GM23338 (cell line): Measurements from ENCODE around the gene SOS1. TPM values are rescaled to one million over a fixed set of nuclear protein-coding genes. Genes with fewer than 3 reads are reported as not detected.

Experiments used
- ATAC-seq: fragments of 200-7000 bp; cut with Tn5 transposase; 3 replicates; pipeline ENCODE4 v1.9.1; 2020
- DNase-seq: peaks from one replicate; pipeline ENCODE4 v3.0.0-alpha.2; 2015; ENCODE audit warnings: low spot score
- H2AFZ ChIP-seq: fragments of 200-600 bp; sonication (generic); 2 replicates; pipeline ENCODE4 v1.8.0; 2016; ENCODE audit warnings: antibody characterized with exemption, mild to moderate bottlenecking, moderate library complexity
- H3F3A ChIP-seq: fragments of 200-600 bp; sonication (generic); replicated peaks from 2 replicates; pipeline ENCODE4 v1.8.0; 2017; ENCODE audit warnings: antibody characterized with exemption, mixed run types, low read depth
- H3K27ac ChIP-seq: fragments of 200-600 bp; sonication (generic); 2 replicates; pipeline ENCODE4 v1.6.1; 2016; ENCODE audit warnings: low read depth
- H3K27me3 ChIP-seq: fragments of 200-600 bp; sonication (generic); 2 replicates; pipeline ENCODE4 v1.8.0; 2016; ENCODE audit warnings: mild to moderate bottlenecking, mixed run types, moderate library complexity; ENCODE audit not compliant: insufficient read depth
- H3K36me3 ChIP-seq: fragments of 200-600 bp; sonication (generic); 2 replicates; pipeline ENCODE4 v1.8.0; 2016; ENCODE audit warnings: mild to moderate bottlenecking; ENCODE audit not compliant: insufficient read depth
- H3K4me1 ChIP-seq: fragments of 200-600 bp; sonication (generic); 2 replicates; pipeline ENCODE4 v1.8.0; 2016; ENCODE audit warnings: mild to moderate bottlenecking, moderate library complexity; ENCODE audit not compliant: insufficient read depth
- H3K4me2 ChIP-seq: fragments of 200-600 bp; sonication (generic); 2 replicates; pipeline ENCODE4 v1.7.1; 2017; ENCODE audit warnings: mixed run types
- H3K4me3 ChIP-seq: fragments of 200-600 bp; sonication (generic); 2 replicates; pipeline ENCODE4 v1.6.1; 2016; ENCODE audit warnings: mixed run types
- H3K79me2 ChIP-seq: fragments of 200-600 bp; sonication (generic); replicated peaks from 2 replicates; pipeline ENCODE4 v1.8.0; 2017; ENCODE audit warnings: mild to moderate bottlenecking; ENCODE audit not compliant: insufficient read depth
- H3K9me2 ChIP-seq: fragments of 200-600 bp; sonication (generic); 2 replicates; pipeline ENCODE4 v1.8.0; 2017; ENCODE audit not compliant: insufficient read depth
- H4K20me1 ChIP-seq: fragments of 200-600 bp; sonication (generic); replicated peaks from 2 replicates; pipeline ENCODE4 v1.8.0; 2017; ENCODE audit warnings: mild to moderate bottlenecking; ENCODE audit not compliant: insufficient read depth
- H3K27ac Mint-ChIP-seq: 2 replicates; pipeline ENCODE4 v1.8.0; 2020; ENCODE audit warnings: inconsistent platforms, mild to moderate bottlenecking, moderate library complexity, mixed read lengths
- H3K27me3 Mint-ChIP-seq: 3 replicates; pipeline ENCODE4 v1.8.0; 2022; ENCODE audit warnings: low read depth, mild to moderate bottlenecking, moderate library complexity, mixed read lengths, inconsistent platforms; ENCODE audit not compliant: insufficient read depth, poor library complexity
- H3K36me3 Mint-ChIP-seq: 3 replicates; pipeline ENCODE4 v1.8.0; 2021; ENCODE audit warnings: low read depth, mild to moderate bottlenecking, inconsistent platforms, moderate library complexity, mixed read lengths
- H3K4me1 Mint-ChIP-seq: 3 replicates; pipeline ENCODE4 v1.8.0; 2020; ENCODE audit warnings: mild to moderate bottlenecking, inconsistent platforms, mixed read lengths
- H3K4me3 Mint-ChIP-seq: 3 replicates; pipeline ENCODE4 v1.8.0; 2021; ENCODE audit warnings: moderate library complexity, mild to moderate bottlenecking, inconsistent platforms, mixed read lengths
- H3K9me3 Mint-ChIP-seq: 3 replicates; pipeline ENCODE4 v1.8.0; 2020; ENCODE audit warnings: moderate library complexity, mild to moderate bottlenecking, inconsistent platforms, mixed read lengths
- CREB1 ChIP-seq: fragments of 250-450 bp; sonication (Bioruptor Pico); IDR thresholded peaks from 2 replicates; pipeline ENCODE4 v1.5.0; 2020; ENCODE audit warnings: low read depth, mild to moderate bottlenecking, moderate library complexity
- CTCF ChIP-seq, 2 experiments: fragments of 200-600 bp in 1 of 2; sonication (generic) in 1 of 2; conservative IDR thresholded peaks; 2 replicates each; pipeline versions ENCODE4 v1.5.1 to v1.6.1; 2016 to 2017; ENCODE audit warnings: antibody characterized with exemption in 2 of 2, low read depth in 2 of 2, mild to moderate bottlenecking in 2 of 2, moderate library complexity in 1 of 2
- EZH2phosphoT487 ChIP-seq: fragments of 200-600 bp; sonication (generic); IDR thresholded peaks from one replicate; pipeline ENCODE4 v1.8.1; 2018; ENCODE audit warnings: antibody characterized with exemption; ENCODE audit not compliant: unreplicated experiment
- JUNB ChIP-seq: IDR thresholded peaks from one replicate; pipeline ENCODE4 v1.6.1; 2016; ENCODE audit warnings: antibody characterized with exemption; ENCODE audit not compliant: unreplicated experiment
- NANOG ChIP-seq: IDR thresholded peaks from 2 replicates; pipeline ENCODE4 v1.6.1; 2016; ENCODE audit warnings: antibody characterized with exemption, borderline replicate concordance
- POLR2AphosphoS5 ChIP-seq: IDR thresholded peaks from 2 replicates; pipeline ENCODE4 v1.6.1; 2016; ENCODE audit warnings: antibody characterized with exemption, low read depth
- ZNF331 ChIP-seq: fragments of 250-450 bp; sonication (Bioruptor Pico); IDR thresholded peaks from 2 replicates; pipeline ENCODE4 v1.5.0; 2020; ENCODE audit warnings: low read depth, mild to moderate bottlenecking, moderate library complexity
- ZNF462 ChIP-seq: fragments of 250-450 bp; sonication (Bioruptor Pico); IDR thresholded peaks from 2 replicates; pipeline ENCODE4 v1.5.0; 2020; ENCODE audit warnings: mild to moderate bottlenecking, moderate library complexity
- polyA plus RNA-seq: library from polyadenylated mRNA; unstranded; fragments of >200 nt; fragmentation: Nextera tagmentation; extraction: Ambion mirVana; gene quantifications from 2 replicates; pipeline ENCODE4 v1.2.1, GENCODE V29; 2016
- total RNA-seq: library from RNA; depleted of rRNA; stranded (reverse); fragments of >200 nt; shearing (Covaris generic); gene quantifications from 2 replicates; pipeline ENCODE4 v1.2.3, GENCODE V29; 2014
- TF ChIP-seq, protein P1 (sequence below): IDR thresholded peaks from 2 replicates; pipeline ENCODE4 v1.6.1; 2016; ENCODE audit warnings: antibody characterized with exemption

Gene SOS1
- total and polyA plus RNA-seq, 2 experiments from 2014 or later = 13.4 to 21.9 TPM

DNA sequence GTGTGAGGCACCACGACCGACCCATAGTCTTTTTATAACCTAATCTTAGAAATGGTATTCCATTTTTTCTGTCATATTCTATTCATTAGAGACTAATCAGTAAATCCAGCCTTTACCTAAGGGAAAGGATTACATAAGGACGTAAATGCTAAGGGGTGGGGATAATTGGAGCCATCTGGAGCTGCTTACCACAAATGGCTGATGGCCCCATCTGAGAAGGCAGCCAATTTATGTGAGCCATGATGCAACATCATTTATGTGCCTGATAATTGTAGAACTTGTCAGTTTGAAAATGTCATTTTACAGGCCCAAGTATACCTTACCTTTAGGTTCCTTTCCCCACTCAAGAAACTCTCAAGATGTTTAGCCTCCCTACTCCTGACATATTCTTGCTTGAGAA, 187.2 kb downstream of the SOS1 start (continued):
- no peak for TF ChIP-seq ZNF462
- TF ChIP-seq CTCF (conservative IDR thresholded peaks at IDR 0.05; ENCODE audit: low read depth in 2 of 2) = no peak
- TF ChIP-seq JUNB = no peak

GRCh38 chr2:38932586-38932985, 188.3 kb downstream of the SOS1 start:
- Mint-ChIP-seq H3K27ac (no peak overlapping the region), H3K4me1 (no peaks in the 10 kb centered on the region; the same call in 2 of the 3 replicates), H3K4me3 (no peak overlapping the region), H3K27me3 (no peaks in the 10 kb centered on the region), H3K9me3 (no peaks in the 10 kb centered on the region), H3K36me3 (no peaks in the 10 kb centered on the region)
- no peaks in the 10 kb centered on the region for H3F3A ChIP-seq
- H3K27me3 ChIP-seq = no peaks in the 10 kb centered on the region
- DNase-seq = no peak
- H4K20me1 ChIP-seq = no peaks in the 10 kb centered on the region
- no peak overlapping the region for H3K27ac ChIP-seq
- no peak overlapping the region for H3K4me2 ChIP-seq
- no peaks in the 10 kb centered on the region for H3K36me3 ChIP-seq
- no peak overlapping the region; the same call in 1 of the 2 replicates for H2AFZ ChIP-seq
- TF ChIP-seq ZNF331 (CRISPR knock-in tag) (no peak), CTCF (conservative IDR thresholded peaks at IDR 0.05; ENCODE audit: low read depth in 2 of 2) (no peak), NANOG (no peak), JUNB (no peak), POLR2AphosphoS5 (no peak), CREB1 (CRISPR knock-in tag) (no peak), EZH2phosphoT487 (no peak)
- TF ChIP-seq, protein P1, sequence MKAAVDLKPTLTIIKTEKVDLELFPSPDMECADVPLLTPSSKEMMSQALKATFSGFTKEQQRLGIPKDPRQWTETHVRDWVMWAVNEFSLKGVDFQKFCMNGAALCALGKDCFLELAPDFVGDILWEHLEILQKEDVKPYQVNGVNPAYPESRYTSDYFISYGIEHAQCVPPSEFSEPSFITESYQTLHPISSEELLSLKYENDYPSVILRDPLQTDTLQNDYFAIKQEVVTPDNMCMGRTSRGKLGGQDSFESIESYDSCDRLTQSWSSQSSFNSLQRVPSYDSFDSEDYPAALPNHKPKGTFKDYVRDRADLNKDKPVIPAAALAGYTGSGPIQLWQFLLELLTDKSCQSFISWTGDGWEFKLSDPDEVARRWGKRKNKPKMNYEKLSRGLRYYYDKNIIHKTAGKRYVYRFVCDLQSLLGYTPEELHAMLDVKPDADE = no peak
- H3K79me2 ChIP-seq = no peaks in the 10 kb centered on the region
- no peaks in the 10 kb centered on the region for H3K4me1 ChIP-seq
- H3K9me2 ChIP-seq = no peaks in the 10 kb centered on the region
- ATAC-seq = no peak
- no peak overlapping the region for H3K4me3 ChIP-seq
